Testis (tissue), 2 donors: ENCODE data around the gene TBL2.

Source experiments
- POLR2A ChIP-seq: fragments of 450-650 bp; IDR thresholded peaks from one replicate; pipeline ENCODE4 v1.6.1; 2017; ENCODE audit warnings: antibody characterized with exemption, mild to moderate bottlenecking, moderate library complexity
- TF ChIP-seq, protein P1 (sequence below), 3 experiments: fragments of 450-650 bp in 2 of 3; fragments of 200-600 bp in 1 of 3; sonication (generic) in 1 of 3; IDR thresholded peaks; one replicate each; pipeline ENCODE4 v1.5.1; 2016 to 2019; ENCODE audit warnings: antibody characterized with exemption in 3 of 3, mild to moderate bottlenecking in 2 of 3, moderate library complexity in 1 of 3

DNA sequence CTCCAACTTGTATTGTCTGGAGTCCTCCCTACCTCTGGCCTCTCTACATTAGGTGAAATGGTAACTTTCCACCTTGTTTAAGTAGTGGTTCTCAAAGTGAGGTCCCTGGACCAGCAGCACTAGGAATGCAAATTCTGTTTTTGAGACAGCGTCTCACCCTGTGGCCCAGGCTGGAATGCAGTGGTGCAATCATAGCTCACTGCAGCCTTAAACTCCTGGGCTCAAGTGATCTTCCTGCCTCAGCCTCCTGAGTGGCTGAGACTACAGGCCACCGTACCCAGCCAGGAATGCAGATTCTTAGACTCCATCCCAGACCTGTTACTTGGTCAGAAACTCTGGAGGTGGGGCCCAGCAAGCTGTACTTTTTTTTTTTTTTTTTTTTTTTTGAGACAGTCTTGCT lies 6.8 kb upstream of the TBL2 start:
- TF ChIP-seq, protein P1, sequence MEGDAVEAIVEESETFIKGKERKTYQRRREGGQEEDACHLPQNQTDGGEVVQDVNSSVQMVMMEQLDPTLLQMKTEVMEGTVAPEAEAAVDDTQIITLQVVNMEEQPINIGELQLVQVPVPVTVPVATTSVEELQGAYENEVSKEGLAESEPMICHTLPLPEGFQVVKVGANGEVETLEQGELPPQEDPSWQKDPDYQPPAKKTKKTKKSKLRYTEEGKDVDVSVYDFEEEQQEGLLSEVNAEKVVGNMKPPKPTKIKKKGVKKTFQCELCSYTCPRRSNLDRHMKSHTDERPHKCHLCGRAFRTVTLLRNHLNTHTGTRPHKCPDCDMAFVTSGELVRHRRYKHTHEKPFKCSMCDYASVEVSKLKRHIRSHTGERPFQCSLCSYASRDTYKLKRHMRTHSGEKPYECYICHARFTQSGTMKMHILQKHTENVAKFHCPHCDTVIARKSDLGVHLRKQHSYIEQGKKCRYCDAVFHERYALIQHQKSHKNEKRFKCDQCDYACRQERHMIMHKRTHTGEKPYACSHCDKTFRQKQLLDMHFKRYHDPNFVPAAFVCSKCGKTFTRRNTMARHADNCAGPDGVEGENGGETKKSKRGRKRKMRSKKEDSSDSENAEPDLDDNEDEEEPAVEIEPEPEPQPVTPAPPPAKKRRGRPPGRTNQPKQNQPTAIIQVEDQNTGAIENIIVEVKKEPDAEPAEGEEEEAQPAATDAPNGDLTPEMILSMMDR (IDR thresholded peaks at IDR 0.05), result no peak
- TF ChIP-seq POLR2A, result no peak
